ENCODE data around the gene ZNF236. TPM values are rescaled to one million over a fixed set of nuclear protein-coding genes. Genes with fewer than 3 reads are reported as not detected.

The ZNF236 gene
- total RNA-seq, 4 donors from 2014 or later, result 6.2 to 16.5 (median 10.7) TPM

- Histone ChIP-seq H3K4me3 (no peak overlapping the region), H3K9me3 (no peaks in the 10 kb centered on the region), H3K27ac (no peak overlapping the region), H3K36me3 (peaks cover 0 to 87% (median 9%) of the 10 kb centered on the region in 3 donors), H3K4me1 (no peaks in the 10 kb centered on the region), H3K27me3 (no peaks in the 10 kb centered on the region)
- DNase-seq, result no peak
- intact Hi-C loops (cut with DNase I), result no loop called here
- 71 to 73% methylated on average over 6 to 7 of the region's 9 CpGs for WGBS, 2 donors
- TF ChIP-seq POLR2A (IDR thresholded peaks at IDR 0.05), result no peak
- TF ChIP-seq, protein P1, sequence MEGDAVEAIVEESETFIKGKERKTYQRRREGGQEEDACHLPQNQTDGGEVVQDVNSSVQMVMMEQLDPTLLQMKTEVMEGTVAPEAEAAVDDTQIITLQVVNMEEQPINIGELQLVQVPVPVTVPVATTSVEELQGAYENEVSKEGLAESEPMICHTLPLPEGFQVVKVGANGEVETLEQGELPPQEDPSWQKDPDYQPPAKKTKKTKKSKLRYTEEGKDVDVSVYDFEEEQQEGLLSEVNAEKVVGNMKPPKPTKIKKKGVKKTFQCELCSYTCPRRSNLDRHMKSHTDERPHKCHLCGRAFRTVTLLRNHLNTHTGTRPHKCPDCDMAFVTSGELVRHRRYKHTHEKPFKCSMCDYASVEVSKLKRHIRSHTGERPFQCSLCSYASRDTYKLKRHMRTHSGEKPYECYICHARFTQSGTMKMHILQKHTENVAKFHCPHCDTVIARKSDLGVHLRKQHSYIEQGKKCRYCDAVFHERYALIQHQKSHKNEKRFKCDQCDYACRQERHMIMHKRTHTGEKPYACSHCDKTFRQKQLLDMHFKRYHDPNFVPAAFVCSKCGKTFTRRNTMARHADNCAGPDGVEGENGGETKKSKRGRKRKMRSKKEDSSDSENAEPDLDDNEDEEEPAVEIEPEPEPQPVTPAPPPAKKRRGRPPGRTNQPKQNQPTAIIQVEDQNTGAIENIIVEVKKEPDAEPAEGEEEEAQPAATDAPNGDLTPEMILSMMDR (IDR thresholded peaks at IDR 0.05), result no peak
Observed at GRCh38 chr18:76866666-76867065, 44.3 kb downstream of the ZNF236 start.

DNA sequence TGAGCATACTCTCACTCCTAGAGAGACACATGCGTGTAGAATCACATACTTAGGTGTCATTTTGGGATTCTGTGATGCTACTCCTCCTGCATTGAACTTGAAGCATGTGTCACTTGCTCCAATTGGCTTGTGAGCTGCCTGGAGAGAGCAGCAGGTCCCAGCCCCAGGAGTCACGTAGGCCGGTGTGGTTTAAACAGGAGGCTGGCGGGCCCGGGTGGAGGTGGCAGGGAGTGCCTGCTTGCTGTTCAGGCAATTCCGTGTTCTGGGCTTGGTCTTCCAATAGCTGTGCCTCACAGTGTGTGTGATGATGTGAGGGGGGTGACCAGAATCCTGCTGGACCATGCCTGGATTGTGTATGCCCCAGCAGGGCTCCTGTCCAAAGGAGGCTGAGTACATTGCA is 51.0 kb downstream of the ZNF236 start:
- no peaks in the 10 kb centered on the region for H3K27me3 ChIP-seq
- TF ChIP-seq, protein P1 (IDR thresholded peaks at IDR 0.05), result no peak
- TF ChIP-seq POLR2A (IDR thresholded peaks at IDR 0.05), result no peak
- DNase-seq, result no peak
- H3K36me3 ChIP-seq, result peaks cover 0 to 79% (median 0%) of the 10 kb centered on the region in 3 donors
- intact Hi-C loops (cut with DNase I), result no loop called here
- no peak overlapping the region for H3K27ac ChIP-seq
- H3K4me3 ChIP-seq, result no peak overlapping the region
- H3K4me1 ChIP-seq, result no peaks in the 10 kb centered on the region
- no peaks in the 10 kb centered on the region for H3K9me3 ChIP-seq
- 91 to 100% methylated on average over 1 to 3 of the region's 6 CpGs for WGBS, 2 donors

DNA sequence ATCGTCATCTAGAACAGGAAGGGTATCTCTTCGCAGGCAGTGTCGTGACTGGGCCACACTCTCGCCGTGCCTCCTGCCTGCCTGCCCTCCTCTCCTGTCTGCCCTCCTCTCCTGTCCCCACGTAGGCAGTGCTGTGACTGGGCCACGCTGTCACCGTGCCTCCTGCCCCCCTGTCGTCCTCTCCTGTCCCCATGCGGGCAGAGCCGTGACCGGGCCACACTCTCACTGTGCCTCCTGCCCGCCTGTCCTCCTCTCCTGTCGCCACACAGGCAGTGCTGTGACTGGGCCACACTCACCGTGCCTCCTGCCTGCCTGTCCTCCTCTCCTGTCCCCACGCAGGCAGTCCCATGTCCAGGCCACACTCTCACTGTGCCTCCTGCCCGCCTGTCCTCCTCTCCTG is 51.4 kb downstream of the ZNF236 start:
- H3K36me3 ChIP-seq, result peaks cover 0 to 79% (median 0%) of the 10 kb centered on the region in 3 donors
- no peaks in the 10 kb centered on the region for H3K4me1 ChIP-seq
- intact Hi-C loops (cut with DNase I), result no loop called here
- WGBS, 2 donors, result 89 to 93% methylated on average over 15 to 17 of the region's 17 CpGs
- H3K27me3 ChIP-seq, result no peaks in the 10 kb centered on the region
- H3K4me3 ChIP-seq, result no peak overlapping the region
- DNase-seq, result no peak
- no peak for TF ChIP-seq POLR2A (IDR thresholded peaks at IDR 0.05)
- TF ChIP-seq, protein P1 (IDR thresholded peaks at IDR 0.05), result no peak
- H3K9me3 ChIP-seq, result no peaks in the 10 kb centered on the region
- no peak overlapping the region for H3K27ac ChIP-seq

GRCh38 chr18:76874642-76875389 is 52.5 kb downstream of the ZNF236 start:
- peaks cover 0 to 75% (median 0%) of the 10 kb centered on the region in 3 donors for H3K36me3 ChIP-seq
- H3K4me1 ChIP-seq, result no peaks in the 10 kb centered on the region
- H3K27ac ChIP-seq, result no peak overlapping the region
- no peaks in the 10 kb centered on the region for H3K9me3 ChIP-seq
- DNase-seq, result no peak
- no peaks in the 10 kb centered on the region for H3K27me3 ChIP-seq
- 85 to 91% methylated on average over 13 of the region's 13 CpGs for WGBS, 2 donors
- intact Hi-C loops (cut with DNase I), result no loop called here
- H3K4me3 ChIP-seq, result no peak overlapping the region
- no peak for TF ChIP-seq POLR2A (IDR thresholded peaks at IDR 0.05)
- TF ChIP-seq, protein P1 (IDR thresholded peaks at IDR 0.05), result no peak

GRCh38 chr18:76875390-76876325 is 53.3 kb downstream of the ZNF236 start:
- WGBS, 2 donors, result 66 to 69% methylated on average over 14 of the region's 14 CpGs
- peaks cover 0 to 75% (median 0%) of the 10 kb centered on the region in 3 donors for H3K36me3 ChIP-seq
- H3K27ac ChIP-seq, result no peak overlapping the region
- H3K4me3 ChIP-seq, result no peak overlapping the region
- no peaks in the 10 kb centered on the region for H3K9me3 ChIP-seq
- intact Hi-C loops (cut with DNase I), result no loop called here
- no peak for DNase-seq
- H3K4me1 ChIP-seq, result no peaks in the 10 kb centered on the region
- TF ChIP-seq POLR2A (IDR thresholded peaks at IDR 0.05), result no peak
- TF ChIP-seq, protein P1 (IDR thresholded peaks at IDR 0.05), result peak in 5 of 6 experiments; percentile 36 to 65 (median 54)
- H3K27me3 ChIP-seq, result no peaks in the 10 kb centered on the region
